NCI-H446 (cell line): ENCODE results near the gene TSC1.

Experiments
- DNase-seq, 2 experiments: peaks; one replicate each; lab custom pipeline; 2025; lab: John Stamatoyannopoulos, UW

TSC1 gene

DNA sequence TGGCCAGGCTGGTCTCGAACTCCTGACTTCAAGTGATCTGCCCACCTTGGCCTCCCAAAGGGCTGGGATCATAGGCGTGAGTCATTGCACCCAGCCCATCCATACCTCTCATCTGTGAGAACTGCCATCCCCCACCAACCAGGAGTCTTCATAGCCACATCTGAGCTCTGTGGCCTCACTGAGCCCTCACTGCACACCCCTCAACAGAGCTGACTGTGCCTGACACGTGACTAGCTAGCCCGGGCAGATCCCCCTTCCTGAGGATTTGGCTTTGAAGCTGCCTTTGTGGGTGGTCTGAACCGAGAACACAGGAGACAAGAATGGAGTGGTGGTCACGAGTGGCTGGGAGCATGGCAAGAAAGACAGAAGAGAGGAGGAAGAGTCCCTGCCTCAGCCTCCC lies 81.9 kb downstream of the TSC1 start:
- no peak for DNase-seq

DNA sequence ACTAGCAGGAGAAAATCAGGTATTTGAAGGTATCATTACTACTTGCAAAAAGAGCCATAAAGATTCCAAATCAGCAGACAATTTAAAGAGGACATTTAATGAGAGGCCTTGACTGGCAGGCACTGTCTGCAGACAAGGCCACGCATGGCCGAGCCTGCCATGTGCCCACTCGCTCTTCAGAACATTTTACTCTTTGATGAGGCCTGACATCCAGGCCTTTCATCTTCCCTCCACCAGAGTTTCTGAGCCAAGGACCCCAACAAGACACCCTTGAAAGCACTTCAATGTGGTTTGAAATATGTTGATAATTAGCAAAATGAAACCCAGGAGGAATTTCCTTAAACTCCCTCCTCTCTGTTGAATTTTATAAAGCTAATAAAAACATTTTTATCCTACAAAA lies 82.8 kb downstream of the TSC1 start:
- DNase-seq = no peak

- no peak for DNase-seq
Measured at GRCh38 chr9:132858751-132859150, 85.7 kb downstream of the TSC1 start.

- no peak for DNase-seq
Measured at GRCh38 chr9:132857616-132858342, 86.6 kb downstream of the TSC1 start.

DNA sequence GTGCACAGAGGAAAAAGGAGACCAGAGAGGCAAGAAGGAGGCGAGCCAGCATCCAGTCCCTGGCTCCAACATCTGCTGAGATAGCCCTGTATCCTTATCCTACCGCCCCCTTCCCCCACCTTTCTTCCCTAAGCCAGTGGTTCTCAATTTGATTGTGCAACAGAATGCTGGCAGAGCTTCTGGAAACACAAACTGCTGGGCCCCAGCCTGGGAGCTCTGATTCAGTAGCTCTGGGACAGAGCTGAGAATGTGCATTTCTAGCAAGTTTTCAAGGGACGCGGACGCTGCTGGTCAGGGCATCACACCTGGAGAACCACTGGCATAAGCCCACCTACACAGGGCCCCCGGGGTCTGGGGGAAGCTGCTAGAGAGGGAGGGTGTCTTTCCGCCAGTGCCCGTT lies 87.4 kb downstream of the TSC1 start:
- no peak for DNase-seq

GRCh38 chr9:132855904-132856303 lies 88.5 kb downstream of the TSC1 start:
- DNase-seq = no peak

- no peak for DNase-seq
Measured at GRCh38 chr9:132854832-132855231, 89.6 kb downstream of the TSC1 start.

GRCh38 chr9:132853482-132853881 lies 90.9 kb downstream of the TSC1 start:
- no peak for DNase-seq

- DNase-seq = no peak
Measured at GRCh38 chr9:132849185-132849706, 95.2 kb downstream of the TSC1 start.

GRCh38 chr9:132846918-132847515 lies 97.4 kb downstream of the TSC1 start:
- DNase-seq = no peak

GRCh38 chr9:132846109-132846917 lies 98.1 kb downstream of the TSC1 start:
- DNase-seq = no peak

GRCh38 chr9:132842124-132843044 lies 102.0 kb downstream of the TSC1 start:
- DNase-seq = no peak
